Natural killer cell (primary cell): Measurements from ENCODE around the gene PODXL. TPM values are rescaled to one million over a fixed set of nuclear protein-coding genes. Genes with fewer than 3 reads are reported as not detected.
A peak's percentile ranks its signal among the peaks of the same experiment; 100 is the strongest.

Source experiments
- ATAC-seq, 3 donors: fragments of 150-1000 bp in 2 of 3; fragments of 200-7000 bp in 1 of 3; cut with Tn5 transposase; 1 replicate in 1 of 3; 2 replicates in 2 of 3; pipeline ENCODE4 v1.10.0; 2021; ENCODE audit warnings: mild to moderate bottlenecking in 2 of 3, moderate library complexity in 2 of 3
- DNase-seq, 2 donors: peaks; one replicate each; pipeline versions ENCODE4 v3.0.0 to v3.0.0-alpha.2; 2013 to 2021; ENCODE audit warnings: mixed read lengths in 1 of 2
- H3K27ac ChIP-seq: one replicate; pipeline ENCODE4 v1.5.1; 2013; ENCODE audit warnings: mild to moderate bottlenecking, low read length
- H3K27me3 ChIP-seq: one replicate; pipeline ENCODE4 v1.6.1; 2013; ENCODE audit warnings: low read length; ENCODE audit not compliant: control insufficient read depth, insufficient read depth
- H3K36me3 ChIP-seq: one replicate; pipeline ENCODE4 v1.6.1; 2013; ENCODE audit warnings: low read length; ENCODE audit not compliant: control insufficient read depth, insufficient read depth
- H3K4me1 ChIP-seq: one replicate; pipeline ENCODE4 v1.6.1; 2013; ENCODE audit warnings: low read length; ENCODE audit not compliant: control insufficient read depth, insufficient read depth
- H3K4me3 ChIP-seq: one replicate; pipeline ENCODE4 v1.5.1; 2013; ENCODE audit warnings: low read length
- H3K9me3 ChIP-seq: one replicate; pipeline ENCODE4 v1.6.1; 2013; ENCODE audit warnings: low read length; ENCODE audit not compliant: control insufficient read depth, insufficient read depth
- H3K27ac Mint-ChIP-seq, 2 donors: one replicate each; pipeline ENCODE4 v1.8.0; 2022; ENCODE audit warnings: mild to moderate bottlenecking in 2 of 2, mixed read lengths in 2 of 2, moderate library complexity in 1 of 2
- H3K27me3 Mint-ChIP-seq, 2 donors: one replicate each; pipeline ENCODE4 v1.8.0; 2022; ENCODE audit warnings: low read depth in 2 of 2, mixed read lengths in 2 of 2
- H3K36me3 Mint-ChIP-seq: one replicate; pipeline ENCODE4 v1.8.0; 2022; ENCODE audit warnings: mixed read lengths
- H3K4me1 Mint-ChIP-seq, 2 donors: one replicate each; pipeline ENCODE4 v1.8.0; 2022; ENCODE audit warnings: mixed read lengths in 2 of 2
- H3K4me3 Mint-ChIP-seq: one replicate; pipeline ENCODE4 v1.8.0; 2022; ENCODE audit warnings: mild to moderate bottlenecking, moderate library complexity, mixed read lengths
- H3K9me3 Mint-ChIP-seq, 2 donors: one replicate each; pipeline ENCODE4 v1.8.0; 2022; ENCODE audit warnings: mixed read lengths in 2 of 2
- CTCF ChIP-seq: fragments of 200-600 bp; IDR thresholded peaks from one replicate; pipeline ENCODE4 v1.8.0; 2022; ENCODE audit warnings: antibody characterized with exemption
- WGBS: methylation state at CpG from one replicate; pipeline ENCODE4 v1.1.7; 2013; ENCODE audit warnings: missing lambda C conversion rate; ENCODE audit not compliant: insufficient coverage; 5-methylcytosine and 5-hydroxymethylcytosine counted together
- intact Hi-C: fragments of 100-400 bp; cut with micrococcal nuclease; formaldehyde crosslinking; loops from one replicate; pipeline ENCODE4 v1.14.2; 2022
- total RNA-seq, 4 donors: library from RNA; stranded (reverse); fragments of 120-200 nt in 1 of 4; gene quantifications; one replicate each; pipeline versions ENCODE4 v1.2.3 to v1.2.4, GENCODE V29; 2013 to 2022

Gene PODXL
- total RNA-seq, 3 donors from 2014 or later (not counting 1 experiment from before 2014, with no cell fraction given): 0.35 to 1.4 (median 0.88) TPM

- Histone ChIP-seq H3K27ac (no peak overlapping the region), H3K4me1 (peaks cover 4% of the 10 kb centered on the region), H3K27me3 (no peaks in the 10 kb centered on the region), H3K4me3 (no peak overlapping the region), H3K36me3 (no peaks in the 10 kb centered on the region), H3K9me3 (no peaks in the 10 kb centered on the region)
- no peak overlapping the region for H3K4me3 Mint-ChIP-seq
- H3K9me3 Mint-ChIP-seq: no peaks in the 10 kb centered on the region
- TF ChIP-seq CTCF: no peak
- peaks cover 8 to 16% of the 10 kb centered on the region in 2 donors for H3K27me3 Mint-ChIP-seq
- intact Hi-C loops: no loop called here
- 80% methylated on average over 1 of the region's 2 CpGs for WGBS
- DNase-seq (no peak), ATAC-seq (no peak)
- no peaks in the 10 kb centered on the region for H3K36me3 Mint-ChIP-seq
- H3K27ac Mint-ChIP-seq: no peak overlapping the region
- peaks cover 7 to 16% of the 10 kb centered on the region in 2 donors for H3K4me1 Mint-ChIP-seq
Observed at GRCh38 chr7:131524115-131524514, 32.3 kb downstream of the PODXL start.

- peak; percentile 53 to 70 (median 57) for ATAC-seq
- WGBS: 77% methylated on average over 11 of the region's 11 CpGs
- no peak overlapping the region for H3K27ac ChIP-seq
- Mint-ChIP-seq H3K36me3 (no peaks in the 10 kb centered on the region), H3K9me3 (no peaks in the 10 kb centered on the region), H3K27ac (peak overlapping the region in 1 of 2 donors; percentile 46), H3K4me3 (peak overlapping the region; percentile 77), H3K4me1 (peaks cover 7 to 16% of the 10 kb centered on the region in 2 donors), H3K27me3 (peaks cover 6 to 9% of the 10 kb centered on the region in 2 donors)
- peak in 1 of 2 donors; percentile 27 for DNase-seq
- H3K4me1 ChIP-seq: peaks cover 4% of the 10 kb centered on the region
- H3K36me3 ChIP-seq: no peaks in the 10 kb centered on the region
- H3K9me3 ChIP-seq: no peaks in the 10 kb centered on the region
- intact Hi-C loops: no loop called here
- H3K4me3 ChIP-seq: peak overlapping the region; percentile 11
- no peak for TF ChIP-seq CTCF
- no peaks in the 10 kb centered on the region for H3K27me3 ChIP-seq
Observed at GRCh38 chr7:131522325-131522930, 34.0 kb downstream of the PODXL start.

- peak overlapping the region in 1 of 2 donors; percentile 42 for H3K27ac Mint-ChIP-seq
- intact Hi-C loops: no loop called here
Observed at GRCh38 chr7:131521651-131522163, 34.7 kb downstream of the PODXL start.

More at GRCh38 chr7:131521651-131522163, 34.7 kb downstream of the PODXL start:
- Mint-ChIP-seq H3K36me3 (no peaks in the 10 kb centered on the region), H3K4me3 (peak overlapping the region; percentile 77), H3K4me1 (peaks cover 7 to 16% of the 10 kb centered on the region in 2 donors), H3K27me3 (peaks cover 0 to 9% of the 10 kb centered on the region in 2 donors), H3K9me3 (no peaks in the 10 kb centered on the region)
- Histone ChIP-seq H3K36me3 (no peaks in the 10 kb centered on the region), H3K9me3 (no peaks in the 10 kb centered on the region), H3K4me1 (peaks cover 4% of the 10 kb centered on the region), H3K27me3 (no peaks in the 10 kb centered on the region), H3K27ac (no peak overlapping the region), H3K4me3 (no peak overlapping the region)
- DNase-seq: no peak
- TF ChIP-seq CTCF: no peak
- 94% methylated on average over 6 of the region's 7 CpGs for WGBS
- ATAC-seq: no peak
